B cell (primary cell): ENCODE data around the gene SPECC1. TPM values are rescaled to one million over a fixed set of nuclear protein-coding genes. Genes with fewer than 3 reads are reported as not detected.

ENCODE experiments used
- ATAC-seq: fragments of 200-7000 bp; cut with Tn5 transposase; one replicate; pipeline ENCODE4 v1.10.0; 2021; ENCODE audit warnings: low read depth, mild to moderate bottlenecking, moderate number of reproducible peaks, moderate library complexity
- CTCF ChIA-PET: fragments of 350-600 bp; sonication (Branson Sonifier 250); formaldehyde crosslinking; loops from one replicate; lab custom pipeline; 2021; ENCODE audit warnings: antibody characterized with exemption, inconsistent platforms; lab: Charles Lee
- POLR2A ChIA-PET: fragments of 350-600 bp; sonication (Branson Sonifier 250); formaldehyde crosslinking; loops from one replicate; lab custom pipeline; 2021; ENCODE audit warnings: antibody characterized with exemption; lab: Charles Lee
- DNase-seq: peaks from one replicate; pipeline ENCODE4 v3.0.0; 2013
- H2AFZ ChIP-seq: 2 replicates; pipeline ENCODE4 v1.6.1; 2012; ENCODE audit warnings: mild to moderate bottlenecking, low read depth, low read length; ENCODE audit not compliant: insufficient read depth, poor library complexity, severe bottlenecking
- H3K27ac ChIP-seq, 2 donors: 1 replicate in 1 of 2; 2 replicates in 1 of 2; pipeline ENCODE4 v1.5.1; 2012 to 2013; ENCODE audit warnings: low read length in 2 of 2, mild to moderate bottlenecking in 2 of 2, moderate library complexity in 1 of 2
- H3K27me3 ChIP-seq, 4 experiments: fragments of 200-600 bp in 1 of 4; sonication (generic) in 1 of 4; replicated peaks in 1 of 4; 1 replicate in 2 of 4; 2 replicates in 2 of 4; pipeline versions ENCODE4 v1.6.1 to v1.7.0; 2013 to 2016; ENCODE audit warnings: low read length in 3 of 4, mild to moderate bottlenecking in 2 of 4, mixed read lengths in 1 of 4, moderate library complexity in 1 of 4; ENCODE audit not compliant: insufficient read depth in 4 of 4, control insufficient read depth in 3 of 4; ENCODE audit errors: control extremely low read depth in 1 of 4
- H3K36me3 ChIP-seq, 2 experiments: replicated peaks in 1 of 2; 1 replicate in 1 of 2; 2 replicates in 1 of 2; pipeline versions ENCODE4 v1.6.1 to v1.7.1; 2013; ENCODE audit warnings: low read length in 1 of 2; ENCODE audit not compliant: insufficient read depth in 2 of 2, control insufficient read depth in 1 of 2; ENCODE audit errors: control extremely low read depth in 1 of 2, extremely low read depth in 1 of 2
- H3K4me1 ChIP-seq, 2 donors: fragments of 200-600 bp in 1 of 2; sonication (generic) in 1 of 2; 1 replicate in 1 of 2; 2 replicates in 1 of 2; pipeline versions ENCODE4 v1.5.1 to v1.6.1; 2013 to 2017; ENCODE audit warnings: low read length in 2 of 2; ENCODE audit not compliant: control insufficient read depth in 2 of 2, insufficient read depth in 2 of 2
- H3K4me2 ChIP-seq: replicated peaks from 2 replicates; pipeline ENCODE3; 2012; ENCODE audit warnings: mild to moderate bottlenecking, low read depth, low read length; ENCODE audit not compliant: poor library complexity, severe bottlenecking
- H3K4me3 ChIP-seq, 5 experiments: fragments of 200-600 bp in 1 of 5; sonication (generic) in 1 of 5; 1 replicate in 3 of 5; 2 replicates in 2 of 5; pipeline versions ENCODE4 v1.5.1 to v1.7.0; 2011 to 2016; ENCODE audit warnings: low read length in 4 of 5, mild to moderate bottlenecking in 4 of 5, low read depth in 2 of 5, control low read depth in 1 of 5, moderate library complexity in 1 of 5; ENCODE audit not compliant: insufficient read depth in 1 of 5; ENCODE audit errors: control extremely low read depth in 1 of 5, extremely low read depth in 1 of 5
- H3K79me2 ChIP-seq: fragments of 200-600 bp; sonication (generic); one replicate; pipeline ENCODE4 v1.6.0; 2016; ENCODE audit warnings: low read length; ENCODE audit not compliant: control insufficient read depth, insufficient read depth
- H3K9ac ChIP-seq: fragments of 200-600 bp; sonication (generic); 2 replicates; pipeline ENCODE4 v1.6.1; 2017; ENCODE audit warnings: mild to moderate bottlenecking, low read length, moderate library complexity
- H3K9me3 ChIP-seq, 3 donors: one replicate each; pipeline versions ENCODE4 v1.6.1 to v1.7.1; 2013; ENCODE audit warnings: low read length in 2 of 3; ENCODE audit not compliant: control insufficient read depth in 2 of 3, insufficient read depth in 1 of 3; ENCODE audit errors: control extremely low read depth in 1 of 3
- H4K20me1 ChIP-seq: 2 replicates; pipeline ENCODE4 v1.6.0; 2012; ENCODE audit warnings: mild to moderate bottlenecking, low read length; ENCODE audit not compliant: insufficient read depth, control insufficient read depth, poor library complexity, severe bottlenecking
- H3K27ac Mint-ChIP-seq: one replicate; pipeline ENCODE4 v1.8.0; 2021; ENCODE audit warnings: mixed read lengths
- H3K27me3 Mint-ChIP-seq: one replicate; pipeline ENCODE4 v1.8.0; 2021; ENCODE audit warnings: mixed read lengths
- H3K4me1 Mint-ChIP-seq: one replicate; pipeline ENCODE4 v1.8.0; 2021; ENCODE audit warnings: mixed read lengths
- H3K4me3 Mint-ChIP-seq: one replicate; pipeline ENCODE4 v1.8.0; 2021; ENCODE audit warnings: mixed read lengths
- H3K9me3 Mint-ChIP-seq: one replicate; pipeline ENCODE4 v1.8.0; 2022; ENCODE audit warnings: mixed read lengths; ENCODE audit not compliant: insufficient read depth
- EZH2 ChIP-seq: IDR thresholded peaks from 2 replicates; pipeline ENCODE4 v1.6.1; 2012; ENCODE audit warnings: borderline replicate concordance, low read depth, mild to moderate bottlenecking, moderate library complexity, low read length; ENCODE audit not compliant: insufficient read depth, poor library complexity, severe bottlenecking
- WGBS: methylation state at CpG from one replicate; pipeline ENCODE4 v1.1.5; 2013; ENCODE audit warnings: missing lambda C conversion rate; ENCODE audit not compliant: insufficient coverage; 5-methylcytosine and 5-hydroxymethylcytosine counted together
- intact Hi-C: fragments of 100-400 bp; cut with micrococcal nuclease; formaldehyde crosslinking; loops from one replicate; pipeline ENCODE4 v1.10.0; 2022
- polyA plus RNA-seq: library from polyadenylated mRNA; depleted of rRNA; stranded (reverse); fragments of >200 nt; gene quantifications from 2 replicates; pipeline ENCODE4 v1.2.3, GENCODE V29; 2012
- total RNA-seq, 2 donors: library from RNA; stranded (reverse); fragments of 120-200 nt in 1 of 2; gene quantifications; 1 replicate in 1 of 2; 2 replicates in 1 of 2; pipeline versions ENCODE4 v1.2.3 to v1.2.4, GENCODE V29; 2013 to 2022
- TF ChIP-seq, protein P1 (sequence below): fragments of 200-600 bp; IDR thresholded peaks from one replicate; pipeline ENCODE4 v1.8.0; 2022; ENCODE audit warnings: antibody characterized with exemption, mild to moderate bottlenecking

Gene SPECC1
- total and polyA plus RNA-seq, 2 donors (not counting 1 experiment from before 2014, with no cell fraction given), result 4.6 to 7.4 TPM

- Histone ChIP-seq H2AFZ (no peak overlapping the region), H3K27ac (no peak overlapping the region), H3K4me1 (no peaks in the 10 kb centered on the region), H3K27me3 (no peaks in the 10 kb centered on the region), H3K9ac (no peak overlapping the region), H3K4me2 (no peak overlapping the region), H4K20me1 (no peaks in the 10 kb centered on the region), H3K9me3 (no peaks in the 10 kb centered on the region), H3K79me2 (no peaks in the 10 kb centered on the region), H3K36me3 (no peaks in the 10 kb centered on the region), H3K4me3 (no peak overlapping the region)
- TF ChIP-seq, protein P1, sequence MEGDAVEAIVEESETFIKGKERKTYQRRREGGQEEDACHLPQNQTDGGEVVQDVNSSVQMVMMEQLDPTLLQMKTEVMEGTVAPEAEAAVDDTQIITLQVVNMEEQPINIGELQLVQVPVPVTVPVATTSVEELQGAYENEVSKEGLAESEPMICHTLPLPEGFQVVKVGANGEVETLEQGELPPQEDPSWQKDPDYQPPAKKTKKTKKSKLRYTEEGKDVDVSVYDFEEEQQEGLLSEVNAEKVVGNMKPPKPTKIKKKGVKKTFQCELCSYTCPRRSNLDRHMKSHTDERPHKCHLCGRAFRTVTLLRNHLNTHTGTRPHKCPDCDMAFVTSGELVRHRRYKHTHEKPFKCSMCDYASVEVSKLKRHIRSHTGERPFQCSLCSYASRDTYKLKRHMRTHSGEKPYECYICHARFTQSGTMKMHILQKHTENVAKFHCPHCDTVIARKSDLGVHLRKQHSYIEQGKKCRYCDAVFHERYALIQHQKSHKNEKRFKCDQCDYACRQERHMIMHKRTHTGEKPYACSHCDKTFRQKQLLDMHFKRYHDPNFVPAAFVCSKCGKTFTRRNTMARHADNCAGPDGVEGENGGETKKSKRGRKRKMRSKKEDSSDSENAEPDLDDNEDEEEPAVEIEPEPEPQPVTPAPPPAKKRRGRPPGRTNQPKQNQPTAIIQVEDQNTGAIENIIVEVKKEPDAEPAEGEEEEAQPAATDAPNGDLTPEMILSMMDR, result no peak
- no peak for TF ChIP-seq EZH2
- Mint-ChIP-seq H3K9me3 (no peaks in the 10 kb centered on the region), H3K4me1 (peaks cover 3% of the 10 kb centered on the region), H3K27ac (no peak overlapping the region), H3K4me3 (no peak overlapping the region), H3K27me3 (no peaks in the 10 kb centered on the region)
- intact Hi-C loops, result no loop called here
- ChIA-PET POLR2A (no interaction called here), CTCF (interaction anchor here (1.1 to 2.1 kb wide), 2 partner anchors 9 to 15 kb away, joined by 3 to 6 read pairs; no protein-coding TSS in a partner anchor)
- DNase-seq (no peak), ATAC-seq (no peak)
- 100% methylated on average over 2 of the region's 4 CpGs for WGBS
Measured at GRCh38 chr17:20217677-20218076, 208.5 kb downstream of the SPECC1 start.

- CTCF ChIA-PET, result interaction anchor here (2.1 kb wide), 1 partner anchor 8 kb away, joined by 6 read pairs; no protein-coding TSS in a partner anchor
- H3K27ac ChIP-seq, result no peak overlapping the region
- ATAC-seq, result no peak
- no peaks in the 10 kb centered on the region for H3K79me2 ChIP-seq
- H3K9me3 Mint-ChIP-seq, result no peaks in the 10 kb centered on the region
- no peaks in the 10 kb centered on the region for H3K4me1 ChIP-seq
- no peak overlapping the region for H3K4me3 Mint-ChIP-seq
- no peaks in the 10 kb centered on the region for H3K27me3 ChIP-seq
- no peak overlapping the region for H3K4me2 ChIP-seq
- no peaks in the 10 kb centered on the region for H3K9me3 ChIP-seq
- H2AFZ ChIP-seq, result no peak overlapping the region
- intact Hi-C loops, result no loop called here
- no peaks in the 10 kb centered on the region for H3K27me3 Mint-ChIP-seq
- no peaks in the 10 kb centered on the region for H3K36me3 ChIP-seq
- no peaks in the 10 kb centered on the region for H4K20me1 ChIP-seq
- H3K4me3 ChIP-seq, result no peak overlapping the region
- no peak for DNase-seq
- H3K4me1 Mint-ChIP-seq, result peaks cover 3% of the 10 kb centered on the region
- H3K27ac Mint-ChIP-seq, result no peak overlapping the region
- TF ChIP-seq EZH2, result no peak
- TF ChIP-seq, protein P1, result no peak
- no CpG with 5 or more reads among the region's 3 CpGs for WGBS
- POLR2A ChIA-PET, result no interaction called here
- H3K9ac ChIP-seq, result no peak overlapping the region
Measured at GRCh38 chr17:20218272-20218671, 209.1 kb downstream of the SPECC1 start.
